A549 (cell line): Measurements from ENCODE around the gene POU6F1.

Experiments
- ESRRA ChIP-seq: fragments of 150-350 bp; IDR thresholded peaks from 2 replicates; pipeline ENCODE4 v1.6.1; 2014; ENCODE audit warnings: mild to moderate bottlenecking, low read length, borderline replicate concordance
- GATA3 ChIP-seq: IDR thresholded peaks from 2 replicates; pipeline ENCODE4 v1.6.1; 2012; ENCODE audit warnings: borderline replicate concordance
- HOXA7 ChIP-seq: fragments of 250-450 bp; sonication (Bioruptor Pico); IDR thresholded peaks from 2 replicates; pipeline ENCODE4 v1.5.0; 2020; ENCODE audit warnings: mild to moderate bottlenecking, moderate library complexity
- JUN ChIP-seq, 2 experiments: fragments of >200 bp; sonication (Bioruptor Twin); formaldehyde crosslinking; IDR thresholded peaks; 2 replicates in 1 of 2; 3 replicates in 1 of 2; pipeline ENCODE4 v1.6.1; 2016 to 2017
- MYC ChIP-seq: IDR thresholded peaks from 2 replicates; pipeline ENCODE4 v1.6.1; 2012; ENCODE audit warnings: mild to moderate bottlenecking, inconsistent platforms, low read length, improper control_type of control experiment, borderline replicate concordance
- POLR2A ChIP-seq: IDR thresholded peaks from 2 replicates; pipeline ENCODE4 v1.6.1; 2012; ENCODE audit warnings: mild to moderate bottlenecking, low read length
- RAD21 ChIP-seq, 2 experiments: fragments of >200 bp in 1 of 2; sonication (Bioruptor Twin) in 1 of 2; formaldehyde crosslinking in 1 of 2; IDR thresholded peaks in 1 of 2; conservative IDR thresholded peaks in 1 of 2; 2 replicates in 1 of 2; 3 replicates in 1 of 2; pipeline ENCODE4 v1.6.1; 2012 to 2018; ENCODE audit warnings: inconsistent platforms in 1 of 2
- ZC3H11A ChIP-seq: fragments of 450-650 bp; IDR thresholded peaks from 2 replicates; pipeline ENCODE4 v1.6.1; 2014; ENCODE audit warnings: antibody characterized with exemption, mild to moderate bottlenecking
- TF ChIP-seq, protein P1 (sequence below): fragments of >200 bp; sonication (Bioruptor Twin); formaldehyde crosslinking; IDR thresholded peaks from 3 replicates; pipeline ENCODE4 v1.5.1; 2016

DNA sequence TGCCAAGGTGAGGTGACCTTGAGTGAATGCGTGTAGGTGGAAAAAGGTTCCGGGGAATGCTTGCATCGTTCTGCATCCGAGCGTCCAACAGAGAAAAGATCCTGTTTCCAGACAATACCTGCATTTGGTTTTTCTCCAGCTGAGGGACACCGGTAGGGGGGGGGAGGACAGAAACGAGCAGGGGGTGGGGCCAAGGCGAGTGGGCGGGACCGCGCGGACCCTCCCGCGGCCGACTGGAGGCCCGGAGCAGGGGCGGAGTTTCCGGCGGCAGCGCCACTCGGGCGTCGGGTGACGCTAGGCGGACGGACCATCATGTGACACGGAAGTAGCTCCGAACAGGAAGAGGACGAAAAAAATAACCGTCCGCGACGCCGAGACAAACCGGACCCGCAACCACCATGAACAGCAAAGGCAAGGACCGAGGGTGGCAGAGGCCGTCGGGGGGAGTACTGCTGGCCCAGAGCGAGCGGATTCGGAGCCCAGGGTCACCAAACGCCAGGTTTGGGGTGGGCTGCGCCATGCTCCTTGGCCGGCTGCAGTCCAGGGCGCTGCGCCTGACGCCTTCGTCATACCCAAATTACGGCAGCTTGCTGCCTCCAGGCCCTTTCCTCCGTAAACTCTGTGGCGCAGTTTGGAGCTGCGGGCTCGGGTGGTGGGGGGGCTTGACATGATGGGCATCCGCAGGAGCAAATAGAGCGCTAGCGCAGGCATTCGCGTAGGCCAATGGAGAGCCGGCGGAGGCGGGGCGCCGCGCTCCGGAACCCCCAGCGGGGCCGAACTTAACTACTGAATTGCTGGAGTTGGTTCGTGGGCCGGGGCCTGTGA, 20.9 kb upstream of the POU6F1 start, which contains the start of gene DAZAP2:
- TF ChIP-seq, protein P1, sequence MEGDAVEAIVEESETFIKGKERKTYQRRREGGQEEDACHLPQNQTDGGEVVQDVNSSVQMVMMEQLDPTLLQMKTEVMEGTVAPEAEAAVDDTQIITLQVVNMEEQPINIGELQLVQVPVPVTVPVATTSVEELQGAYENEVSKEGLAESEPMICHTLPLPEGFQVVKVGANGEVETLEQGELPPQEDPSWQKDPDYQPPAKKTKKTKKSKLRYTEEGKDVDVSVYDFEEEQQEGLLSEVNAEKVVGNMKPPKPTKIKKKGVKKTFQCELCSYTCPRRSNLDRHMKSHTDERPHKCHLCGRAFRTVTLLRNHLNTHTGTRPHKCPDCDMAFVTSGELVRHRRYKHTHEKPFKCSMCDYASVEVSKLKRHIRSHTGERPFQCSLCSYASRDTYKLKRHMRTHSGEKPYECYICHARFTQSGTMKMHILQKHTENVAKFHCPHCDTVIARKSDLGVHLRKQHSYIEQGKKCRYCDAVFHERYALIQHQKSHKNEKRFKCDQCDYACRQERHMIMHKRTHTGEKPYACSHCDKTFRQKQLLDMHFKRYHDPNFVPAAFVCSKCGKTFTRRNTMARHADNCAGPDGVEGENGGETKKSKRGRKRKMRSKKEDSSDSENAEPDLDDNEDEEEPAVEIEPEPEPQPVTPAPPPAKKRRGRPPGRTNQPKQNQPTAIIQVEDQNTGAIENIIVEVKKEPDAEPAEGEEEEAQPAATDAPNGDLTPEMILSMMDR, result no peak
- peak; percentile 75 for TF ChIP-seq POLR2A
- 0 out of 5 replicates have a peak, but pooled peaks of 1 of the 2 experiments have one; percentile 15 for TF ChIP-seq RAD21 (conservative IDR thresholded peaks at IDR 0.05 in 1 of 2, IDR thresholded peaks at IDR 0.05 in 1 of 2)
- no peak for TF ChIP-seq HOXA7
- peak; percentile 66 to 91; a peak in 4 of 5 replicates for TF ChIP-seq JUN (IDR thresholded peaks at IDR 0.05)
- no peak for TF ChIP-seq ZC3H11A
- no peak for TF ChIP-seq MYC
- TF ChIP-seq GATA3, result no peak
- no peak for TF ChIP-seq ESRRA
